GM12865 (cell line): ENCODE data around the gene WWTR1.

Experiments used
- DNase-seq: peaks from one replicate; pipeline ENCODE4 v3.0.0; 2010; ENCODE audit warnings: low read depth
- H3K4me3 ChIP-seq: 2 replicates; pipeline ENCODE4 v1.5.1; 2011; ENCODE audit warnings: mild to moderate bottlenecking, low read depth, low read length, control low read depth
- CTCF ChIP-seq: IDR thresholded peaks from 2 replicates; pipeline ENCODE4 v1.5.1; 2011; ENCODE audit warnings: low read length, control low read depth, low read depth, inconsistent platforms; ENCODE audit not compliant: insufficient read depth; ENCODE audit errors: missing control alignments

Gene WWTR1

GRCh38 chr3:149567381-149567780 is 90.4 kb downstream of the WWTR1 start:
- peak; percentile 12 for DNase-seq
- H3K4me3 ChIP-seq, result no peak overlapping the region
- TF ChIP-seq CTCF, result no peak

- DNase-seq, result no peak
- no peak for TF ChIP-seq CTCF
- H3K4me3 ChIP-seq, result no peak overlapping the region
Measured at GRCh38 chr3:149566292-149566975, 91.4 kb downstream of the WWTR1 start.

GRCh38 chr3:149564079-149564478 is 93.7 kb downstream of the WWTR1 start:
- TF ChIP-seq CTCF, result no peak
- no peak for DNase-seq
- H3K4me3 ChIP-seq, result no peak overlapping the region

- no peak for DNase-seq
- no peak for TF ChIP-seq CTCF
- H3K4me3 ChIP-seq, result no peak overlapping the region
Measured at GRCh38 chr3:149563114-149563513, 94.7 kb downstream of the WWTR1 start.

- no peak for DNase-seq
- TF ChIP-seq CTCF, result no peak
- H3K4me3 ChIP-seq, result no peak overlapping the region
Measured at GRCh38 chr3:149560617-149561016, 97.2 kb downstream of the WWTR1 start.

GRCh38 chr3:149560001-149560400 is 97.8 kb downstream of the WWTR1 start:
- no peak for TF ChIP-seq CTCF
- H3K4me3 ChIP-seq, result no peak overlapping the region
- DNase-seq, result no peak

GRCh38 chr3:149559525-149559924 is 98.3 kb downstream of the WWTR1 start:
- no peak for DNase-seq
- no peak for TF ChIP-seq CTCF
- H3K4me3 ChIP-seq, result no peak overlapping the region
